Measurements from ENCODE around the gene PIK3CD. TPM values are rescaled to one million over a fixed set of nuclear protein-coding genes. Genes with fewer than 3 reads are reported as not detected.

The PIK3CD gene
- total and polyA plus RNA-seq, 2 of the 8 experiments (the other 6 are each of a cell fraction or from before 2014, with no cell fraction given) = 20.6 to 24.1 TPM

DNA sequence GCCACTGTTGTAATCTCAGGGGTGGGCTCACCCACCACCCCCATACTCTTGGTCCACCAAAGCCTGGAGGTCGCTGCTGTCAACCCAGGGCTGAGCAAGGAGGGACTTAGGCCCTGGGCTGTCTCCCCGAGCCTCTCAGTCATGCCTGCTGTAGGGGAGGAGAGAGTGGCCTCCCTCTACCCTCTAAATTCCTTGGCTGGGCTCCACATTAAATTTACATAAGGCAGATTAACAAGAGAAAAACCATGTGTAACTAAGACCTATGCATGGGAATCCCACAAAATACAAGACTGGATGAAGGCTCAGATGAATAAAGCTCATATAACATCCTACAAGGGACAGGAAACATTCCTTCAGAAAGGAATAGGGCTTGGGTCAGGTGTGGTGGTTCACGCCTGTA, 1.8 kb upstream of the PIK3CD start:
- H2BK15ac ChIP-seq (ENCODE audit: low read length) = no peak overlapping the region; the same call in 1 of the 2 replicates
- H2BK12ac ChIP-seq (ENCODE audit: low read depth, low read length) = no peak overlapping the region
- DNase-seq (ENCODE audit: low read depth in 1 of 2, low spot score in 2 of 2) (no peak), FAIRE-seq (no peak)
- H2BK5ac ChIP-seq (ENCODE audit: low read depth, low read length) = no peak overlapping the region
- POLR2A ChIA-PET (ENCODE audit: partially characterized antibody) = no interaction called here
- H3K23ac ChIP-seq (ENCODE audit: insufficient read length) = no peak overlapping the region
- H4K8ac ChIP-seq (ENCODE audit: extremely low read depth, insufficient read depth, low read length) = no peak overlapping the region
- no peaks in the 10 kb centered on the region for H4K20me1 ChIP-seq (replicated peaks in 1 of 2; ENCODE audit: control insufficient read depth in 1 of 2, insufficient read depth in 2 of 2, low read length in 2 of 2)
- no peak overlapping the region for H3K27ac ChIP-seq (ENCODE audit: low read depth, low read length)
- H2BK120ac ChIP-seq (replicated peaks; ENCODE audit: low read depth, low read length) = no peak overlapping the region
- H3K79me1 ChIP-seq (ENCODE audit: low read depth, low read length) = no peaks in the 10 kb centered on the region
- peaks cover 5 to 33% (median 29%) of the 10 kb centered on the region in 4 experiments for H3K27me3 ChIP-seq (replicated peaks in 1 of 4; ENCODE audit: control insufficient read depth in 3 of 4, extremely low read depth in 1 of 4, insufficient read depth in 3 of 4, low read length in 3 of 4)
- H3K56ac ChIP-seq (replicated peaks; ENCODE audit: insufficient read length, low read depth, low read length) = no peak overlapping the region
- no peaks in the 10 kb centered on the region for H3K79me2 ChIP-seq (ENCODE audit: control insufficient read depth in 1 of 2, insufficient read depth in 2 of 2, low read length in 2 of 2)
- H4K5ac ChIP-seq (ENCODE audit: insufficient read length, low read depth, low read length) = no peak overlapping the region
- no peaks in the 10 kb centered on the region for H3K36me3 ChIP-seq (ENCODE audit: control insufficient read depth in 2 of 4, insufficient read depth in 4 of 4, low read length in 3 of 4)
- H4K91ac ChIP-seq (replicated peaks; ENCODE audit: insufficient read length, low read length) = no peak overlapping the region
- no peak overlapping the region for H3K4me2 ChIP-seq (ENCODE audit: insufficient read depth in 1 of 2, low read depth in 2 of 2, low read length in 2 of 2)
- H2AFZ ChIP-seq (ENCODE audit: low read length) = no peak overlapping the region
- H2AK5ac ChIP-seq (ENCODE audit: low read depth, low read length) = no peak overlapping the region
- H3K18ac ChIP-seq (ENCODE audit: extremely low read depth, low read length) = no peak overlapping the region
- H3K9me3 ChIP-seq (ENCODE audit: insufficient read depth in 2 of 2, low read depth in 1 of 2, low read length in 1 of 2) = no peaks in the 10 kb centered on the region
- H3K4me3 ChIP-seq (ENCODE audit: extremely low read depth in 1 of 4, insufficient read depth in 2 of 4, low read depth in 3 of 4, low read length in 4 of 4) = no peak overlapping the region
- CTCF ChIA-PET (ENCODE audit: partially characterized antibody) = interaction anchor here (1.0 to 2.6 kb wide), 4 partner anchors 29 to 72 kb away, joined by 3 to 10 read pairs (median 4); no protein-coding TSS in a partner anchor
- H3K14ac ChIP-seq (ENCODE audit: insufficient read length) = no peak overlapping the region
- peaks cover 8% of the 10 kb centered on the region for H3K23me2 ChIP-seq (ENCODE audit: low read depth, low read length)
- 77% methylated on average over 3 of the region's 3 CpGs; no CpG with 5 or more reads in 1 of the 2 experiments for WGBS, 2 experiments (ENCODE audit: extremely low coverage in 1 of 2, insufficient coverage in 1 of 2, insufficient read length in 1 of 2, insufficient replicate concordance in 2 of 2, low coverage in 1 of 2, low lambda C conversion rate in 2 of 2, missing lambda C conversion rate in 1 of 2)
- H3K4ac ChIP-seq (replicated peaks; ENCODE audit: insufficient read length, low read depth, low read length) = no peak overlapping the region
- peaks cover 0 to 3% (median 0%) of the 10 kb centered on the region in 4 experiments; a peak in 3 of 7 replicates for H3K4me1 ChIP-seq (replicated peaks in 1 of 4; ENCODE audit: control insufficient read depth in 3 of 4, insufficient read depth in 4 of 4, low read length in 3 of 4)
- H3K9ac ChIP-seq (replicated peaks in 1 of 4; ENCODE audit: extremely low read depth in 1 of 4, low read depth in 3 of 4, low read length in 3 of 4) = no peak overlapping the region
- no peak overlapping the region for H2BK20ac ChIP-seq (ENCODE audit: low read length)
- no peak for TF ChIP-seq SIRT6 (IDR thresholded peaks at IDR 0.05; ENCODE audit: low read length)

Data from H1 (cell line).